ENCODE measurements around the gene ATG101.

- TF ChIP-seq, protein P1, sequence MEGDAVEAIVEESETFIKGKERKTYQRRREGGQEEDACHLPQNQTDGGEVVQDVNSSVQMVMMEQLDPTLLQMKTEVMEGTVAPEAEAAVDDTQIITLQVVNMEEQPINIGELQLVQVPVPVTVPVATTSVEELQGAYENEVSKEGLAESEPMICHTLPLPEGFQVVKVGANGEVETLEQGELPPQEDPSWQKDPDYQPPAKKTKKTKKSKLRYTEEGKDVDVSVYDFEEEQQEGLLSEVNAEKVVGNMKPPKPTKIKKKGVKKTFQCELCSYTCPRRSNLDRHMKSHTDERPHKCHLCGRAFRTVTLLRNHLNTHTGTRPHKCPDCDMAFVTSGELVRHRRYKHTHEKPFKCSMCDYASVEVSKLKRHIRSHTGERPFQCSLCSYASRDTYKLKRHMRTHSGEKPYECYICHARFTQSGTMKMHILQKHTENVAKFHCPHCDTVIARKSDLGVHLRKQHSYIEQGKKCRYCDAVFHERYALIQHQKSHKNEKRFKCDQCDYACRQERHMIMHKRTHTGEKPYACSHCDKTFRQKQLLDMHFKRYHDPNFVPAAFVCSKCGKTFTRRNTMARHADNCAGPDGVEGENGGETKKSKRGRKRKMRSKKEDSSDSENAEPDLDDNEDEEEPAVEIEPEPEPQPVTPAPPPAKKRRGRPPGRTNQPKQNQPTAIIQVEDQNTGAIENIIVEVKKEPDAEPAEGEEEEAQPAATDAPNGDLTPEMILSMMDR (IDR thresholded peaks at IDR 0.05) = no peak
- no peak for TF ChIP-seq POLR2A (IDR thresholded peaks at IDR 0.05)
Observed at GRCh38 chr12:52046859-52047258, 22.9 kb upstream of the ATG101 start.
